ENCODE data around the gene ARHGEF7.

The ARHGEF7 gene

DNA sequence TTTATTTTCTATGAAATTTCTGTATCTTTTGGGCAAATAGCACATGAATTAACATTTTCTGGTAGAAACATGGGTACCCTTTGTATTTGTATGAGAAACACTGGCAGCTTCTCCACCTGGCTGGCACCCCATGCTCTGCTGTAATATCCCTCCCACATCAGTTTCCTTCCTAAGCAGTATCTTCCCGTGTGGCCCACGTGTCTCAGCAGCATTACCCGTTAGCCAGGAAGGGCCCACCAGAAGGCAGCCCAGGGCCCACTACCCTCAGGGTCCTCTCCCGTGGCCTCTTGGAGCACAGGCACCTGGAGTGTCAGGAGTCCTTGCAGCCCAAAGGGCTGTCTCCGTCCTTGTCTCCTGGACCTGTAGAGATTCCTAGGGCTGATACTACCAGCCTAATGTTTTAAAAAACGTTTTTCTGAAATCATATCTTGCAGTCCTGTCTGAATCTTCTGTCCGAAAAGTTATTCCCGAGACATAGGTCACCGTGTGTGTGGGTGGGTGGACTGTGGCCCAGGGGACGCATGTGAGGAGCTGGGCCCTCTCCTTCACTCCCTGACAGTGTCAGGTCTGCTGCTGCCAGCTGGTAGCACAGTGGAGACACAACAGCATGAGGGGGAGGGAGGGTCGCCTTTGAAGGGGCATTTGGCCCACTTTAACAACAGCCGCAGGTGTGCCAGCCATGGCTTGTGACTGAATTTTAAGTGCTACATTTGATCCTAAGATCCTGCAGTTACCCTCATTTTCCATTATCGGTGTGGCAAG is 183.3 kb downstream of the ARHGEF7 start:
- Histone ChIP-seq H3K4me3 (ENCODE audit: insufficient read depth, low read length, poor library complexity, severe bottlenecking) (no peak overlapping the region), H3K9ac (ENCODE audit: low read length) (no peak overlapping the region), H3K9me2 (replicated peaks; ENCODE audit: insufficient read depth, low read length) (no peaks in the 10 kb centered on the region), H4K20me1 (ENCODE audit: low read depth, low read length) (no peaks in the 10 kb centered on the region), H2AFZ (ENCODE audit: low read depth, low read length, severe bottlenecking) (no peak overlapping the region), H3K79me2 (ENCODE audit: insufficient read depth, low read length) (no peaks in the 10 kb centered on the region), H3K36me3 (ENCODE audit: low read length) (no peaks in the 10 kb centered on the region), H3K27ac (ENCODE audit: low read depth, low read length) (no peak overlapping the region), H3K27me3 (ENCODE audit: low read length) (no peaks in the 10 kb centered on the region), H3K9me3 (ENCODE audit: insufficient read depth, low read length) (no peaks in the 10 kb centered on the region), H3F3A (ENCODE audit: insufficient read depth) (no peaks in the 10 kb centered on the region), H3K4me2 (ENCODE audit: low read depth, low read length, poor library complexity, severe bottlenecking) (no peak overlapping the region)
- no peak for TF ChIP-seq EZH2phosphoT487 (conservative IDR thresholded peaks at IDR 0.05; ENCODE audit: low read length)
- TF ChIP-seq, protein P1, sequence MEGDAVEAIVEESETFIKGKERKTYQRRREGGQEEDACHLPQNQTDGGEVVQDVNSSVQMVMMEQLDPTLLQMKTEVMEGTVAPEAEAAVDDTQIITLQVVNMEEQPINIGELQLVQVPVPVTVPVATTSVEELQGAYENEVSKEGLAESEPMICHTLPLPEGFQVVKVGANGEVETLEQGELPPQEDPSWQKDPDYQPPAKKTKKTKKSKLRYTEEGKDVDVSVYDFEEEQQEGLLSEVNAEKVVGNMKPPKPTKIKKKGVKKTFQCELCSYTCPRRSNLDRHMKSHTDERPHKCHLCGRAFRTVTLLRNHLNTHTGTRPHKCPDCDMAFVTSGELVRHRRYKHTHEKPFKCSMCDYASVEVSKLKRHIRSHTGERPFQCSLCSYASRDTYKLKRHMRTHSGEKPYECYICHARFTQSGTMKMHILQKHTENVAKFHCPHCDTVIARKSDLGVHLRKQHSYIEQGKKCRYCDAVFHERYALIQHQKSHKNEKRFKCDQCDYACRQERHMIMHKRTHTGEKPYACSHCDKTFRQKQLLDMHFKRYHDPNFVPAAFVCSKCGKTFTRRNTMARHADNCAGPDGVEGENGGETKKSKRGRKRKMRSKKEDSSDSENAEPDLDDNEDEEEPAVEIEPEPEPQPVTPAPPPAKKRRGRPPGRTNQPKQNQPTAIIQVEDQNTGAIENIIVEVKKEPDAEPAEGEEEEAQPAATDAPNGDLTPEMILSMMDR (IDR thresholded peaks at IDR 0.05; ENCODE audit: insufficient read depth, low read length, poor library complexity, severe bottlenecking): no peak

DNA sequence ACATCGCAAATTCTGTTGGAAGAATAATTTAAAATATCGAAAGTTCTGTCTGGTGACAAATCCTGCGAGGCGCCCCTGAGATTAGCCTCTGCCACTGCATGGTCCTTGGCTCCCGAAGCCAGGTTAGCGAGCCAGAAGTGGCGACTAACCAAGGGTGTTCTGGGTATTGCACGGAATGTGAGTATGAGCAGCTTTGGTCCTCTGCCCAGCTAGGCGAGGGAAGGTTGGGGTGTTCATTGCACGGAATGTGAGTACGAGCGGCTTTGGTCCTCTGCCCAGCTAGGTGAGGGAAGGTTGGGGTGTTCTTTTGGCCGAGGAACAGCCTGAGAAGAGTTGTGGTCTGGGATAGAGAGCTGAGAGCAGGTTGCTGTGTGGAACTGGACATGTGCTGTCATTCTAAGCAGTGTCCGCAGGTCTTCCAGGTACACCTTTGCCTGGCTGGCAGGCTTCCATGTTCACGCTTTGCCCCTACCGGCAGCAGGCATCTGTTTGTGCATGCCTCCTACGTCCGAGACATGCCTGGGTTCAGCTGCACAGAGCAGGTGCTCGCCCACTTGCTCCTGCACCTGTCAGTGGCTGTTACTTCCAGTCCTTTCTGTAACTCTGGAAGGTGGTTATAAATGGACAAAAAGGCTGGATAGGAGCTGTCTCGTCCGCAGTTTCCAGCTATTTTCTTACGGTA is 187.1 kb downstream of the ARHGEF7 start:
- Histone ChIP-seq H3K27ac (ENCODE audit: low read depth, low read length) (no peak overlapping the region), H3K4me3 (ENCODE audit: insufficient read depth, low read length, poor library complexity, severe bottlenecking) (no peak overlapping the region), H3K36me3 (ENCODE audit: low read length) (peaks cover 12% of the 10 kb centered on the region)

DNA sequence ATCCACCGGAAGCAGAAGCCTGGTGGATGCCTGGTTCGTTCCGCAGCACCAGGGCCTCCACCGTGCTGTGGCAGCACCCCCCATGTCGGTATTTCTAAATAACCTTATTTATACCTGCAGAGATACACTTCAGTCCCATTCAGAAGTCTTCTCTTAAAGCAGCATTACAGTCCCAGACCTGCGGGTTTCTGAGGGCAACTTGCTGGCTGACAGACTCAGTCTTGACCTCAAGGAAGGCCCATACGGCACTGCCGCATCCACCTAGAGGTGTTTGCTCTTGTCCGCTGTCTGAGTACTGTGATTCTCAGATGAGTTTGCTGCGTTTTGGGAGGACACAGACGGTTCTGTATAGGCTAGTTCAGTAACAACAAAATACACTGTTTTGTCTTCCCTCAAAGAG is 188.4 kb downstream of the ARHGEF7 start:
- Histone ChIP-seq H3K36me3 (ENCODE audit: low read length) (peaks cover 12% of the 10 kb centered on the region), H3K9me3 (ENCODE audit: insufficient read depth, low read length) (no peaks in the 10 kb centered on the region), H3F3A (ENCODE audit: insufficient read depth) (no peaks in the 10 kb centered on the region), H4K20me1 (ENCODE audit: low read depth, low read length) (no peaks in the 10 kb centered on the region), H3K4me3 (ENCODE audit: insufficient read depth, low read length, poor library complexity, severe bottlenecking) (no peak overlapping the region), H3K9me2 (replicated peaks; ENCODE audit: insufficient read depth, low read length) (no peaks in the 10 kb centered on the region), H3K4me2 (ENCODE audit: low read depth, low read length, poor library complexity, severe bottlenecking) (no peak overlapping the region), H3K27me3 (ENCODE audit: low read length) (no peaks in the 10 kb centered on the region), H3K79me2 (ENCODE audit: insufficient read depth, low read length) (no peaks in the 10 kb centered on the region), H3K27ac (ENCODE audit: low read depth, low read length) (no peak overlapping the region), H2AFZ (ENCODE audit: low read depth, low read length, severe bottlenecking) (no peak overlapping the region), H3K9ac (ENCODE audit: low read length) (no peak overlapping the region)
- TF ChIP-seq EZH2phosphoT487 (conservative IDR thresholded peaks at IDR 0.05; ENCODE audit: low read length): no peak
- TF ChIP-seq, protein P1 (IDR thresholded peaks at IDR 0.05; ENCODE audit: insufficient read depth, low read length, poor library complexity, severe bottlenecking): no peak

More for the DNA sequence above, 187.1 kb downstream of the ARHGEF7 start:
- TF ChIP-seq EZH2phosphoT487 (conservative IDR thresholded peaks at IDR 0.05; ENCODE audit: low read length): no peak
- TF ChIP-seq, protein P1 (IDR thresholded peaks at IDR 0.05; ENCODE audit: insufficient read depth, low read length, poor library complexity, severe bottlenecking): no peak
- no peaks in the 10 kb centered on the region for H3K9me3 ChIP-seq (ENCODE audit: insufficient read depth, low read length)
- H3K27me3 ChIP-seq (ENCODE audit: low read length): no peaks in the 10 kb centered on the region
- no peaks in the 10 kb centered on the region for H4K20me1 ChIP-seq (ENCODE audit: low read depth, low read length)
- no peaks in the 10 kb centered on the region for H3K9me2 ChIP-seq (replicated peaks; ENCODE audit: insufficient read depth, low read length)
- no peak overlapping the region for H3K9ac ChIP-seq (ENCODE audit: low read length)
- no peak overlapping the region for H2AFZ ChIP-seq (ENCODE audit: low read depth, low read length, severe bottlenecking)
- no peak overlapping the region for H3K4me2 ChIP-seq (ENCODE audit: low read depth, low read length, poor library complexity, severe bottlenecking)
- H3F3A ChIP-seq (ENCODE audit: insufficient read depth): no peaks in the 10 kb centered on the region
- no peaks in the 10 kb centered on the region for H3K79me2 ChIP-seq (ENCODE audit: insufficient read depth, low read length)

All from SU-DHL-6 (cell line).